OCI-LY7 (cell line): ENCODE measurements around the gene LRRIQ4. TPM values are rescaled to one million over a fixed set of nuclear protein-coding genes. Genes with fewer than 3 reads are reported as not detected.

Experiments
- Bru-seq: library from RNA; stranded (reverse); fragments of 400-500 nt; gene quantifications from one replicate; lab custom pipeline; 2021; lab: Mats Ljungman, UMichigan
- BruChase-seq, 2 experiments: library from RNA; stranded (reverse); fragments of 400-500 nt; gene quantifications; one replicate each; lab custom pipeline; 2021; lab: Mats Ljungman, UMichigan
- BruUV-seq: library from RNA; stranded (reverse); fragments of 400-500 nt; replicated peaks from 2 replicates; lab custom pipeline; 2021; lab: Mats Ljungman, UMichigan
- CTCF ChIA-PET: fragments of 300-600 bp; sonication (Branson Sonifier 250); formaldehyde crosslinking; loops from one replicate; lab custom pipeline; 2022; ENCODE audit warnings: antibody characterized with exemption; ENCODE audit not compliant: unreplicated experiment; lab: Charles Lee
- POLR2A ChIA-PET: fragments of 300-600 bp; sonication (Branson Sonifier 250); formaldehyde crosslinking; loops from one replicate; lab custom pipeline; 2022; ENCODE audit warnings: antibody characterized with exemption; lab: Charles Lee
- DNase-seq: peaks from one replicate; pipeline ENCODE4 v3.0.0-alpha.2; 2015; ENCODE audit warnings: low spot score
- H2AFZ ChIP-seq: fragments of 200-600 bp; sonication (generic), shearing (Covaris generic); 2 replicates; pipeline ENCODE4 v1.6.1; 2014; ENCODE audit warnings: mild to moderate bottlenecking, antibody characterized with exemption, low read length, moderate library complexity
- H3K27ac ChIP-seq: fragments of 200-600 bp; sonication (generic); 2 replicates; pipeline ENCODE4 v1.5.1; 2014; ENCODE audit warnings: mixed run types, low read depth, mild to moderate bottlenecking, moderate library complexity, low read length, inconsistent platforms; ENCODE audit not compliant: poor library complexity, severe bottlenecking
- H3K36me3 ChIP-seq: fragments of 200-600 bp; sonication (generic); 2 replicates; pipeline ENCODE4 v1.6.1; 2014; ENCODE audit warnings: mild to moderate bottlenecking, antibody characterized with exemption, low read length, moderate library complexity, mixed read lengths; ENCODE audit not compliant: insufficient read depth
- H3K4me1 ChIP-seq: fragments of 200-600 bp; sonication (generic); 2 replicates; pipeline ENCODE4 v1.5.1; 2014; ENCODE audit warnings: mild to moderate bottlenecking, low read length; ENCODE audit not compliant: insufficient read depth, poor library complexity, severe bottlenecking
- H3K4me2 ChIP-seq: fragments of 200-600 bp; sonication (generic); 2 replicates; pipeline ENCODE4 v1.6.1; 2014; ENCODE audit warnings: mild to moderate bottlenecking, low read length
- H3K4me3 ChIP-seq: fragments of 200-600 bp; sonication (generic); 2 replicates; pipeline ENCODE4 v1.5.1; 2014; ENCODE audit warnings: mild to moderate bottlenecking, low read depth, low read length; ENCODE audit not compliant: poor library complexity, severe bottlenecking
- H3K79me2 ChIP-seq: fragments of 200-600 bp; sonication (generic); 2 replicates; pipeline ENCODE4 v1.6.1; 2016; ENCODE audit warnings: low read depth, mild to moderate bottlenecking, low read length, moderate library complexity, mixed read lengths; ENCODE audit not compliant: insufficient read depth
- H3K9me2 ChIP-seq: fragments of 200-600 bp; sonication (generic); 2 replicates; pipeline ENCODE4 v1.6.1; 2016; ENCODE audit warnings: mild to moderate bottlenecking, low read length, mixed read lengths; ENCODE audit not compliant: insufficient read depth
- H3K9me3 ChIP-seq: fragments of 200-600 bp; sonication (generic); 2 replicates; pipeline ENCODE4 v1.6.1; 2014; ENCODE audit warnings: mild to moderate bottlenecking, mixed run types, low read length, mixed read lengths
- H4K20me1 ChIP-seq: fragments of 200-600 bp; sonication (generic); 2 replicates; pipeline ENCODE4 v1.6.1; 2014; ENCODE audit warnings: mild to moderate bottlenecking, antibody characterized with exemption, low read length, moderate library complexity, mixed read lengths; ENCODE audit not compliant: insufficient read depth
- CTCF ChIP-seq: fragments of 200-600 bp; sonication (generic); conservative IDR thresholded peaks from 2 replicates; pipeline ENCODE4 v1.5.1; 2014; ENCODE audit warnings: mild to moderate bottlenecking, antibody characterized with exemption, low read length, moderate library complexity, mixed read lengths
- EZH2phosphoT487 ChIP-seq: fragments of 200-600 bp; sonication (generic); IDR thresholded peaks from 2 replicates; pipeline ENCODE4 v1.6.1; 2018; ENCODE audit warnings: low read depth, borderline replicate concordance, mild to moderate bottlenecking, mixed run types, antibody characterized with exemption, low read length, moderate library complexity, mixed read lengths
- intact Hi-C: fragments of 100-400 bp; cut with micrococcal nuclease; formaldehyde crosslinking; loops from one replicate; pipeline ENCODE4 v1.10.0; 2022; ENCODE audit not compliant: unreplicated experiment
- long read RNA-seq: library from polyadenylated mRNA; stranded (forward); transcript quantifications from one replicate; pipeline ENCODE4 v2.0.0, GENCODE V29; 2022
- total RNA-seq, 2 experiments: library from RNA; depleted of rRNA in 1 of 2; stranded (reverse); fragments of >200 nt in 1 of 2; shearing (Covaris generic) in 1 of 2; gene quantifications; 2 replicates each; pipeline ENCODE4 v1.2.3, GENCODE V29; 2014 to 2022

Gene LRRIQ4
- total RNA-seq (2014; rRNA removed; shearing (Covaris generic)): 0.08 and 0.47 TPM in 2 replicates
- 0.17 and 0.39 TPM in 2 replicates for total RNA-seq (2022)
- percentile 28 among the genes with signal in this experiment for Bru-seq, nascent RNA
- percentile 24 among the genes with signal in this experiment for BruChase-seq, experiment 1, labeled RNA remaining after a 6-hour chase
- BruChase-seq, experiment 2, labeled RNA remaining after a 2-hour chase: percentile 21 among the genes with signal in this experiment
- long read RNA-seq, partial matches to known transcripts: 0 of 1 reads
- long read RNA-seq, other reads (novel, unspliced or antisense): 1 of 1 reads

DNA sequence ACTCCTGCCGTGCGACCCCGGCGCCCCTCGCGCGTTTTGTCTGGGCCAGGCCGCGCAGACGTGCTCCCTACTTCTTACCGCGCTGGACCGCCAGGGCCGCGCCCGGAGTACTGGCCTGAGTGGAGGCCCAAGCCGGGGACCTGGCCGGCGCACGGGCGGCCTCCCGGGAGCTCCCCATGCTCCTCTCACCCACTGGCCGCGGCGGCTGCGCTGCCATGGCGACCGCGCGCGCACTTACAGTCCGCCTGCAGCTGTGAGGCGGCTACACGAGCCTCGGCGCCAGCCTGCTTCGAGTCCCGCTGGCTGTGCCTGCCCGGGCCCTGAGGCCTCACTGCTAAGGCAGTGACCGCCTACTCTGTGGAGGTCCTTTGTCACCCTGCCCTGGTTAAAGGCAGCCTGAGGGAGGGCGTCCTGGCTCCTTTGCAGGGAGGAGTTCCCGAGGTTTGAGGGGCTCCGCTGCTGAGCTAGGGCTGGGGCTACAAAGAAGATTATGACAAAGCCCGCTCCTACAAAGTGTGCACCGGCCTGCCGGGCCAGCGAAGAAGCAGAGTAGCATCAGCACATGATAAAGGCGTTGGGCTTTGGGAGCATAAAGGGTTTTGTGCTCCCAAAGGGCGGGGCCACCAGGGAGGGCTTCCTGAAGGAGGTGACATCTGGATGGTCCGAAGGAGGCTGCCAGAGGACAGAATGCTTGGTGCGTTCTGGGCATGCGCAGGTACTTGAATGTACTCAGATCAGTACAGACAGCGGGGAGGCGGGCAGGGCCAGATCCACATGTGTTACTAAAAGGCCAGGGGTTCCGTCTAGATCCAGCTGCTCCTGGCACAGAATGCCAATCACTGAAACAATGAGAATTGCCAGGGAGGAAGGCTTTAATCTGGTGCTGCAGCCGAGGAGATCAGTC is at the start of gene LRRIQ4, which contains the start of gene LRRC34:
Gene LRRIQ4 (plus strand): TSS at position 539 of the 904 bp plus-strand sequence. CDS start 9,052 bp downstream, outside the sequence.
Gene LRRC34 (minus strand): TSS at position 573 of the 904 bp plus-strand sequence. CDS start 356 bp downstream, at position 217.
- ChIA-PET POLR2A (interaction anchor here (0.8 to 2.9 kb wide), 3 partner anchors 11 to 119 kb away, joined by 3 to 16 read pairs (median 4); no protein-coding TSS in a partner anchor), CTCF (no interaction called here)
- Histone ChIP-seq H3K4me1 (peaks cover 41% of the 10 kb centered on the region), H3K79me2 (no peaks in the 10 kb centered on the region), H4K20me1 (no peaks in the 10 kb centered on the region), H3K4me3 (peak within 1 kb of the TSS; percentile 62), H3K9me2 (no peaks in the 10 kb centered on the region), H3K4me2 (peak within 1 kb of the TSS; percentile 82), H3K27ac (peak within 1 kb of the TSS; percentile 22), H3K9me3 (peaks cover 21% of the 10 kb centered on the region; the same call in 1 of the 2 replicates), H2AFZ (peak within 1 kb of the TSS; percentile 98), H3K36me3 (no peaks in the 10 kb centered on the region; the same call in 1 of the 2 replicates)
- TF ChIP-seq EZH2phosphoT487 (no peak), CTCF (no peak)
- intact Hi-C loops: loop anchor here (2.0 kb wide), 2 partner anchors 24 to 48 kb away; partner anchors contain the start of gene TERC
- DNase-seq: peak; percentile 83
- BruUV-seq: no TSS peak

GRCh38 chr3:169764312-169764881 is 48.3 kb upstream of the LRRIQ4 start:
- no peak for TF ChIP-seq CTCF
- no peak for TF ChIP-seq EZH2phosphoT487
- peak; percentile 35 for DNase-seq
- TSS peak; percentile 99 for BruUV-seq
- peak overlapping the region; percentile 85 for H3K4me2 ChIP-seq
- peaks cover 20% of the 10 kb centered on the region for H3K4me1 ChIP-seq
- no peaks in the 10 kb centered on the region for H3K9me2 ChIP-seq
- H3K27ac ChIP-seq: peak overlapping the region; percentile 28
- H3K36me3 ChIP-seq: no peaks in the 10 kb centered on the region; the same call in 1 of the 2 replicates
- CTCF ChIA-PET: interaction anchor here (1.0 kb wide), 1 partner anchor 294 kb away, joined by 3 read pairs; no protein-coding TSS in a partner anchor
- H2AFZ ChIP-seq: peak overlapping the region; percentile 90
- peaks cover 8% of the 10 kb centered on the region for H3K9me3 ChIP-seq
- intact Hi-C loops: loop anchor here (2.0 to 5.0 kb wide), 5 partner anchors 48 to 548 kb away; partner anchors contain the start of genes LRRC34, LRRIQ4 and SEC62
- H4K20me1 ChIP-seq: no peaks in the 10 kb centered on the region
- no peaks in the 10 kb centered on the region for H3K79me2 ChIP-seq
- peak overlapping the region; percentile 70 for H3K4me3 ChIP-seq
- POLR2A ChIA-PET: interaction anchor here (0.6 to 1.0 kb wide), 9 partner anchors 9 to 644 kb away, joined by 3 to 6 read pairs (median 4); partner anchors contain the start of gene MYNN
